DND-41 (cell line): ENCODE measurements around the gene RFFL.
A peak's percentile ranks its signal among the peaks of the same experiment; 100 is the strongest.
"Not testable (repeated sequence)": the region's sequence is repeated elsewhere in the genome, so short reads cannot be mapped to it uniquely, and the experiment has no call there.

ENCODE experiments used
- ATAC-seq: fragments of 200-7000 bp; cut with Tn5 transposase; 3 replicates; pipeline ENCODE4 v1.9.1; 2021; ENCODE audit warnings: low read depth; ENCODE audit not compliant: insufficient read depth
- DNase-seq: peaks from one replicate; pipeline ENCODE4 v3.0.0-alpha.2; 2020
- H2AFZ ChIP-seq: 2 replicates; pipeline ENCODE4 v1.6.0; 2012; ENCODE audit warnings: low read depth, low read length
- H3K27ac ChIP-seq: 2 replicates; pipeline ENCODE4 v1.5.1; 2012; ENCODE audit warnings: low read length, inconsistent platforms
- H3K27me3 ChIP-seq: fragments of 200-600 bp; sonication (generic); 2 replicates; pipeline ENCODE4 v1.6.0; 2012; ENCODE audit warnings: low read length, mild to moderate bottlenecking, inconsistent platforms; ENCODE audit not compliant: insufficient read depth, poor library complexity
- H3K36me3 ChIP-seq: 2 replicates; pipeline ENCODE4 v1.5.1; 2012; ENCODE audit warnings: low read length, inconsistent platforms; ENCODE audit not compliant: insufficient read depth
- H3K4me1 ChIP-seq: 2 replicates; pipeline ENCODE4 v1.5.1; 2012; ENCODE audit warnings: mild to moderate bottlenecking, low read length; ENCODE audit not compliant: insufficient read depth
- H3K4me2 ChIP-seq: 2 replicates; pipeline ENCODE4 v1.6.0; 2012; ENCODE audit warnings: mild to moderate bottlenecking, moderate library complexity, low read length, inconsistent platforms; ENCODE audit not compliant: insufficient read depth
- H3K4me3 ChIP-seq, 2 experiments: fragments of 200-600 bp in 1 of 2; shearing (Covaris generic) in 1 of 2; 2 replicates each; pipeline ENCODE4 v1.5.1; 2012 to 2016; ENCODE audit warnings: inconsistent platforms in 2 of 2, low read length in 2 of 2, mild to moderate bottlenecking in 2 of 2, low read depth in 1 of 2, moderate library complexity in 1 of 2
- H3K79me2 ChIP-seq: 2 replicates; pipeline ENCODE4 v1.6.0; 2012; ENCODE audit warnings: low read length, inconsistent platforms; ENCODE audit not compliant: insufficient read depth
- H3K9ac ChIP-seq: 2 replicates; pipeline ENCODE4 v1.6.0; 2012; ENCODE audit warnings: low read depth, mild to moderate bottlenecking, inconsistent platforms, low read length, moderate library complexity
- H3K9me3 ChIP-seq: 2 replicates; pipeline ENCODE4 v1.5.1; 2012; ENCODE audit warnings: low read length, moderate library complexity, mild to moderate bottlenecking, inconsistent platforms; ENCODE audit not compliant: insufficient read depth, severe bottlenecking
- H4K20me1 ChIP-seq: 2 replicates; pipeline ENCODE4 v1.6.0; 2012; ENCODE audit warnings: low read length; ENCODE audit not compliant: insufficient read depth
- EZH2 ChIP-seq: IDR thresholded peaks from 3 replicates; pipeline ENCODE4 v1.6.1; 2012; ENCODE audit warnings: borderline replicate concordance, low read depth, mild to moderate bottlenecking, moderate library complexity, low read length, inconsistent platforms; ENCODE audit not compliant: severe bottlenecking
- TF ChIP-seq, protein P1 (sequence below): IDR thresholded peaks from 2 replicates; pipeline ENCODE4 v1.5.1; 2012; ENCODE audit warnings: borderline replicate concordance, low read length, moderate library complexity, mild to moderate bottlenecking; ENCODE audit not compliant: poor library complexity, severe bottlenecking; ENCODE audit errors: extremely low read depth

Gene RFFL

DNA sequence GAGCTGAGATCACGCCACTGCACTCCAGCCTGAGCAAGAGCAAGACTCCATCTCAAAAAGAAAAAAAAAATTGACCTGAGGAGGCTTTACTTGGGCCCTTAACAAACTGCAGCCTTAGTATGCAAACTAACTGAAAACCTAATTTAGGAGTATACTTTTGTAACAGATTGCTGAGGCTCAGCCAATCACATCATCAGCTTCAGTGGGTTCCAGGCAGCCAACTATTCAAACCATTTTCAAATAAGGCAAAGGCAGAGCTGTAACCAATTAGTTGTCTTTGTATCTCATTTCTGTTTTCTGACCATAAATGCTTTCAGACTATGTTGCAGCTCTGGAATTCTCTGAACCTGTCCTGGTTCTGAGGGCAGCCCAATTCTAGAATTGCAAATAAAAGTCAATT, 32.2 kb upstream of the RFFL start:
- Histone ChIP-seq H2AFZ (no peak overlapping the region), H3K4me2 (no peak overlapping the region), H3K27me3 (no peaks in the 10 kb centered on the region), H4K20me1 (no peaks in the 10 kb centered on the region), H3K79me2 (no peaks in the 10 kb centered on the region), H3K9ac (no peak overlapping the region), H3K27ac (no peak overlapping the region), H3K4me1 (no peaks in the 10 kb centered on the region), H3K36me3 (peaks cover 31% of the 10 kb centered on the region), H3K4me3 (no peak overlapping the region), H3K9me3 (no peaks in the 10 kb centered on the region)
- ATAC-seq (no peak), DNase-seq (no peak)
- no peak for TF ChIP-seq EZH2
- TF ChIP-seq, protein P1, sequence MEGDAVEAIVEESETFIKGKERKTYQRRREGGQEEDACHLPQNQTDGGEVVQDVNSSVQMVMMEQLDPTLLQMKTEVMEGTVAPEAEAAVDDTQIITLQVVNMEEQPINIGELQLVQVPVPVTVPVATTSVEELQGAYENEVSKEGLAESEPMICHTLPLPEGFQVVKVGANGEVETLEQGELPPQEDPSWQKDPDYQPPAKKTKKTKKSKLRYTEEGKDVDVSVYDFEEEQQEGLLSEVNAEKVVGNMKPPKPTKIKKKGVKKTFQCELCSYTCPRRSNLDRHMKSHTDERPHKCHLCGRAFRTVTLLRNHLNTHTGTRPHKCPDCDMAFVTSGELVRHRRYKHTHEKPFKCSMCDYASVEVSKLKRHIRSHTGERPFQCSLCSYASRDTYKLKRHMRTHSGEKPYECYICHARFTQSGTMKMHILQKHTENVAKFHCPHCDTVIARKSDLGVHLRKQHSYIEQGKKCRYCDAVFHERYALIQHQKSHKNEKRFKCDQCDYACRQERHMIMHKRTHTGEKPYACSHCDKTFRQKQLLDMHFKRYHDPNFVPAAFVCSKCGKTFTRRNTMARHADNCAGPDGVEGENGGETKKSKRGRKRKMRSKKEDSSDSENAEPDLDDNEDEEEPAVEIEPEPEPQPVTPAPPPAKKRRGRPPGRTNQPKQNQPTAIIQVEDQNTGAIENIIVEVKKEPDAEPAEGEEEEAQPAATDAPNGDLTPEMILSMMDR = no peak

DNA sequence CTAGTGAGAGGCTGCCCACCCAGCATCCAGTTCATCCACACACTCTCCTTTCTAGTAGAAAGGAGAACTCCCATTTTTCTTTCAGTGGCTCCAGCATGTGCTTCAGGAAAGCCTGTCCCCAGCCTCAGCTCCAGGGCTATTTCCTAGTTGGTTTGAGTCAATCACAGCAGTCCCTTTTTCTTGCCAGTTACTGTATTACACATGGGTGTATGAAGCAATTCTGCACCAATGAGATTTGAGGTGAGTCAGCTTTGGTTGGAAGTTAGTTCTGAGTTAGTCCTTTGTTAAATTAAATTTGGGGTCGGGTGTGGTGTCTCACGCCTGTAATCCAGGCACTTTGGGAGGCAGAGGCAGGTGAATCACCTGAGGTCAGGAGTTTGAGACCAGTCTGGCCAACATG, 31.4 kb upstream of the RFFL start:
- Histone ChIP-seq H3K4me1 (peaks cover 5% of the 10 kb centered on the region), H3K9ac (no peak overlapping the region), H3K9me3 (no peaks in the 10 kb centered on the region), H2AFZ (no peak overlapping the region), H3K36me3 (peaks cover 23% of the 10 kb centered on the region), H3K27ac (no peak overlapping the region), H3K79me2 (no peaks in the 10 kb centered on the region), H4K20me1 (no peaks in the 10 kb centered on the region), H3K27me3 (no peaks in the 10 kb centered on the region), H3K4me3 (no peak overlapping the region), H3K4me2 (no peak overlapping the region)
- no peak for TF ChIP-seq EZH2
- TF ChIP-seq, protein P1 = no peak
- DNase-seq (no peak), ATAC-seq (no peak)

DNA sequence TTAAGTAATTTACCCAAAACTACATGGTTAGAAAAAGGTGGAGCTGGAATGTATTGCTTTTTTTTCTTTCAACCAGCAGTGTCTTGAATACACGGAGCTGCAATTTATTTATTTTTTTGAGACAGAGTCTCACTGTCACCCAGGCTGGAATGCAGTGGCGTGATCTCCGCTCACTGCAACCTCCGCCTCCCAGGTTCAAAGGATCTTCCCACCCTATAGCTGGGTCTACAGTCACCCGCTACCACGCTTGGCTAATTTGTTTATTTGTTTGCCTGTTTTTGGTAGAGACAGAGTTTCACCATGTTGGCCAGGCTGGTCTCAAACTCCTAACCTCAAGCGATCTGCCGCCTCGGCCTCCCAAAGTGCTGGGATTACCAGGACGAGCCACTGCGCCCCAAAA, 27.2 kb upstream of the RFFL start:
- Histone ChIP-seq H3K4me1 (peaks cover 34% of the 10 kb centered on the region), H3K79me2 (peaks cover 22% of the 10 kb centered on the region)
- ATAC-seq, H3K4me2 ChIP-seq, H4K20me1 ChIP-seq, H3K9me3 ChIP-seq, H3K9ac ChIP-seq, H3K4me3 ChIP-seq, DNase-seq, H3K27me3 ChIP-seq, H2AFZ ChIP-seq, H3K36me3 ChIP-seq, H3K27ac ChIP-seq: not testable (repeated sequence)

DNA sequence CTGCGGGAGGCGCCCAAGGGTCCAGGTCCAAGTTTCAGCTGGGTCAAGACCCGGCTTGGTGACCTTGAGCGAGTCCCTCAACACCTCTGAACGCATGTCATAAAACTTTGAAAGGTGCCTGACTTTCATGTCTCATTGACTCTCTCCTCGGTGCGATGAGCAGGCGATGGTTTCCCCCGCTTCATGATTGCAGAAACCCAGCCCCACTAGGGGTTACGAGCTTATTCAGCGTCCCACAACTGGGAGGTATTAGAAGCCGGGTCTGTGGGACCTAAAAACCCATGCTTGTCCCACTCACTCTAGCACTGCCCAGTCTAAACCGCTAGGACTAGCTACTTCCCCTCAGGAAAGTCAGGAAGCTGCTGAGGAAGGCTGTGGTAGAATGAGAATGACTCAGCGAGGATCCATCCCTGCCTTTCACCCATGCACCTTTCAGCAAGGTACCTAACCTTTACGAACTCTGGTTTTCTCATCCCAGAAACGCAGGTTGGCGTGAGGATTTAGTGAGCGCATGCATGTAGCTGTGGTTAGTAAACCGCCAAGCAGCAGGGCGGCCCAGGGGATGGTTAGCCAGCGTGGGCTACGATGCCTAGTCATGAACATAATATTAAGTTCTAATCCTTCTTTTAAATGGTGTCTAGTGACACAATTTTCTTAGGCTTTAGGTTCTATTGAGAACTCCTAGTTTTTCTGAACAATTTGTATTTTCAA, 26.2 kb upstream of the RFFL start:
- Histone ChIP-seq H2AFZ (peak overlapping the region; percentile 86), H3K4me2 (peak overlapping the region; percentile 73), H3K27ac (peak overlapping the region; percentile 74), H3K27me3 (no peaks in the 10 kb centered on the region), H3K4me3 (peak overlapping the region; percentile 8 to 61; a peak in 3 of 4 replicates), H3K9ac (peak overlapping the region; percentile 56), H3K36me3 (no peaks in the 10 kb centered on the region), H3K4me1 (peaks cover 34% of the 10 kb centered on the region), H4K20me1 (no peaks in the 10 kb centered on the region), H3K79me2 (peaks cover 28% of the 10 kb centered on the region), H3K9me3 (no peaks in the 10 kb centered on the region)
- TF ChIP-seq EZH2 = no peak
- TF ChIP-seq, protein P1 = no peak
- ATAC-seq = peak; percentile 42
- peak; percentile 31 for DNase-seq
